Ammon's horn (tissue), 1 donor: ENCODE measurements around the gene ZNF423.

ENCODE experiments used
- DNase-seq: peaks from one replicate; pipeline ENCODE4 v3.0.0-alpha.2; 2016; ENCODE audit warnings: low spot score

The ZNF423 gene

GRCh38 chr16:49639739-49640431 is 216.0 kb downstream of the ZNF423 start:
- DNase-seq: peak; percentile 44

GRCh38 chr16:49638673-49639610 is 217.0 kb downstream of the ZNF423 start:
- DNase-seq: no peak

DNA sequence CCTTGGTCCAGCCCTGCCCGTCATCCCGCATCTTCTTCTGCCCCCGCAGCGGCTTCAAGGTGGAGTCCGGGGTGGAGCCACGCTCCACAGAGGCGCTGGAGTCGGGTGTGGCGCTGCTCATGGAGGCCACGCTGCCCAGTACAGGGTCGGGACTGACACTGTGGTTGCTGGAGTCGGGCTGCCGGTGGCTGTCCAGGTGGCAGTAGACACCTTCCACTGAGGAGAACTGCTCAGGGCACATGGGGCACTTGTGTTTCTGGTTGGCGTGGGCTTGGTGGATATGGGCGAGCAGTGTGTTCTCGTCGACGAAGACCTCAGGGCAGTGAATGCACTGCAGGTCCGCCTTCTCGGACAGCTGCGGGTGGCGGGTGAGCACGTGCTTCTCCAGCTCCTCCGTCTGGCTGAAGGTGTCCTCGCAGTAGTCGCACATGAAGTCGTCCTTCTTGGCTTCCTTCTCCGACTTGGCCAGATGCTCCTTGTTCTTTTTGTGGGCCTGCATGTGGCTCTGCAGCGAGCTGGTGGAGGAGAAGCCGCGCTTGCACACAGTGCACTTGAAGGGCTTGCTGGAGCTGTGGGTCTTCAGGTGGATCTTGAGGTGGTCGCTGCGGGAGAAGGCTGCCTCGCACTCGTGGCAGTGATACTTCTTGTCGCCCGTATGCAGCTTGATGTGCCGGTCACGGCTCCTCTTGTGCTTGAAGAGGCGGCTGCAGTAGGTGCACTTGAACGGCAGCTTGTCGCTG is 217.8 kb downstream of the ZNF423 start:
- DNase-seq: no peak

GRCh38 chr16:49637511-49637910 is 218.4 kb downstream of the ZNF423 start:
- DNase-seq: no peak

- DNase-seq: no peak
Observed at GRCh38 chr16:49636608-49637007, 219.3 kb downstream of the ZNF423 start.

DNA sequence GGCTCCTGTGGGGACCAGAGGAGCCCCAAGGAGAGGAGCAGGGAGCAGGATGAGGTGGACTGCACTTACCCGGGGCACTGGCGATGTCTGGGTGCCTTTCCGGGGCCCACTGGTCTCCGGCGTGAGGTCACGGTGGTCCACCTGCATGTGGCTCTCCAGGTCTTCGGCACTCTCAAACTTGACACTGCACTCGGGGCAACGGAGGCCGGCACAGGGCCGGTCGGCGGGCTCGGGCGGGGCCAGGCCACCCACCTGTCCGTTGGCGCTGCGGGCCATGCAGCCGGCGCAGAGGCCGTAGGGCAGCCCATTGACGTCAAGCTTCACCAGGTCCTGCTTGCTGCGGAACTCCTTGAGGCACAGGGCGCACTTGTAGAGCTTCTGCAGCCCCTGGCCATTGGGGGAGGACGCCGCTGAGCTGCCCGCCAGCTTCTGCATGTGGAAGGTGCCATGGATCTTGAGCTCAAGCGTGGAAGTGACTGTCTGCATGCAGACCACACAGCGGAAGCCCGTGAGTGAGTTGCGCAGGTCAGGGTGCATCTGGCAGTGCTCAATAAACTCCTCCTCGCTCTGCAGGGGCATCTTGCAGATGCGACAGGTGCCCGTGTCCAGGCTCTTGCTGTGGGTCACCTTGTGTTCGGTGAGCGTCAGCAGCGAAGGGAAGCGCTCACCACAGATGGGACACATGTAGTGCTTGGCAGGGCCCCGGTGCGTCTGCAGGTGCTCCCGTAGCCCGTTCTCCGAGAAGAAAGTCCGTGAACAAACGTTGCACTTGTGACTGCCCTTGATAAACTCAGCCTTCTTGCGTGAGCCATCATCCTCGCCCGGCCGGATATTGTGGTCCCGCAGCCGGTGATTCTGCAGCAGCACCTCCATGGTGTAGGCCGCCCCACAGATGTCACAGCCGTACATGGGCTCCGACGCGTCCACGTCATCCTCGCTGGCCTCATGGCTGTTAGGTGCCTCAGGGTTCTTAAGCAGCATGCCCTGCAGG is 220.0 kb downstream of the ZNF423 start:
- no peak for DNase-seq

- DNase-seq: no peak
Observed at GRCh38 chr16:49635009-49635350, 220.9 kb downstream of the ZNF423 start.

GRCh38 chr16:49634235-49635008 is 221.5 kb downstream of the ZNF423 start:
- no peak for DNase-seq

DNA sequence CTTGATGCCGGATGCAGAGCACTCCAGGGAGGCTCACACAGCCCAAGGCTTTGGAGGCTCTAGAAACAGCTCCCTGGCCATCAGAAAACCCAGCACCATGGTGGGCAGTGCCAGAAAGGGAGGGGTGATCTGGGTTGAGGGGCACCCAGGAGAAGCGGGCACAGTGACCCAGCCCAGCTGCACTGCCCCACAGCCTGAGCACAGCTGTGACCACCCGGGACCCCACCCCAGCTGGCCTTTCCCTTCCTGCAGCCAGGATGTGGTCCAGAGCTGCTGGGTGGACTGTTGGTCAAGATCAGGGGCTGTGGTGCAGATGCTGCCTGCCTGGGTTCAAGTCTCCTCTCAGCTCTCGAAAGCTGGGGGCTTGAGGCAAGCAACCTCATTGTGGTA is 223.1 kb downstream of the ZNF423 start:
- DNase-seq: no peak

DNA sequence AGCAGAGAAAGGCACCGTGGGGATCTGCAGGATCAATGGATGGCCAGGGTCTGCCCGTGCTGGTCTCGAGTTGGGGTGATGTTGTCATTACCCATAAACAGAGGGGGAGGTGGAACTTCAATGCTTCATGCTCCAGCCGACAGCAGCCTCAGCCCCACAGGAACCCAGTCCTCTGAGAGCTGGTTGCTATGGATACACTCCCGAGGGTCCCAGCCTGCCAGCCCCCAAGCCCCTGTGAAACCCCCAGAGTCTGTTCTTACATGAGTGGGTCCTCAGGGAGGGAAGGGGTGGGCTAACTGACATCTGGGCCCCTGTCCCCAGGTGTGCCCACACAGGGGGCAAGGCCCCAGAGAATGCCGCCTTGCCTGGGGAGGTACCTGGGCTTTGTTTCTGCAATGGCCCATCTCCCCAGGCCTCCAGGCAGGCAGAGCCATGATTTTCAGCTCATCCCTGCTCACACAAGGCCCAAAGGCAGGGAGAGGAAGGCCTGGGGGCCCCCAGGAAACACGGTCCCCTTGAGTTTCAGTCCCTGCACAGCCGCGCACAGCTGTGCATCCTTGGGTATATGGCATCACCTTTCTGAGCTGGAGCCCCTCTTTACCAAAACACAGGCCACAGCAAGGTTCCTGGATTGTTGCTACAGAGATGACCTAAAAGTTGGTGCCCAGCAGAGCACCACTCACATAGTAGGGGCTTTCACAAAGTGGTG is 223.7 kb downstream of the ZNF423 start:
- DNase-seq: no peak

- peak; percentile 42 for DNase-seq
Observed at GRCh38 chr16:49631187-49632041, 224.5 kb downstream of the ZNF423 start.

DNA sequence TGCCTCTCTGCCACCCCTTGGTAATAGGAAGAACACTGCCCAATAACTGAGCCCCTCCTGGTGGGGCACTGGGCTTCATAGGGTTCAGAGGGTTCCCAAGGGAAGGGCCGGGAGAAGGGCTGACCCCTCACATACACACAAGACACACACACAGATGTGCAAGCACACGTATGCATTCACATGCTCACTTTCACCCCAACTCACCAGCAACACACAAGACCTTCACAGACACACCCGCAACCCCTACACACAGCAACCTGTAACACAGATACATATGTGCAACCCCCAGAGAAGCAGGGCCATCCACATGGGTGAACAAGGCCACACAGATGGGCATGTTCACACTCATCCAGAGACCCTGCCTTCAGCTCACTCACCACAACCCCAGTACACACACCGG is 225.1 kb downstream of the ZNF423 start:
- DNase-seq: no peak

DNA sequence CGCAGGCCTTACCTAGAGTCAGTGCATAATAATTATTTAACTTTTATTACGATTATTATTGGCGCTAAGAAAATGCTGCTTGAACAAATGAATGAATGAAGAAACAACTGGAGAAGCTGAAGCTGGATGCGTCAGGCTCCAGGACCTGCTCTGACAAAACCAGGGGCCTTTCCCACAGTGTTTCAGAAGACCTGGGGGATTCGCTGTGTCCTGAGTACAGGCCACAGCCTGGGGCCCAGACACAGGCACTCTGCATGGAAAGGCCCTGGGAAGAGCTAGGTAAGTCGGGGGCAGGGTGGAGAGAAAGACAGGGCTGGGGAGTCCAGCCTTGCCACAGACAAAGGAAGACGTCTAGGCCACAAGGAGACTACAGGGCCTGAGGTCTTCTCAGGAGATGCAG is 226.1 kb downstream of the ZNF423 start:
- DNase-seq: no peak

DNA sequence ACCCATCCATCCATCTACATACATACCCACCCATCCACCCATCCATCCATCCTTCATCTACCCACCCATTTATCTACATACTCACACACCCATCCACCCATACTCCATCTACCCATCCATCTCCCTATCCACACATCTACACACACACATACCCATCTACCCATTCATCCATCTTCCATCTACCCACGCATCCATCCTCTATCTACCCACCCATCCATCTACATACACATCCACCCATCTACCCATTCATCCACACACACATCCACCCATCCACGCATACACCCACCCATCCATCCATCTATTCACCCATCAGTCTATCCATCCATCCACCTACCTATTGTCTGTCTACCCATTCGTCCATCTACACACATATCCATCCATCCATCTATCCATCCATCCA is 227.8 kb downstream of the ZNF423 start:
- DNase-seq: no peak

GRCh38 chr16:49625311-49626065 is 230.4 kb downstream of the ZNF423 start:
- no peak for DNase-seq

DNA sequence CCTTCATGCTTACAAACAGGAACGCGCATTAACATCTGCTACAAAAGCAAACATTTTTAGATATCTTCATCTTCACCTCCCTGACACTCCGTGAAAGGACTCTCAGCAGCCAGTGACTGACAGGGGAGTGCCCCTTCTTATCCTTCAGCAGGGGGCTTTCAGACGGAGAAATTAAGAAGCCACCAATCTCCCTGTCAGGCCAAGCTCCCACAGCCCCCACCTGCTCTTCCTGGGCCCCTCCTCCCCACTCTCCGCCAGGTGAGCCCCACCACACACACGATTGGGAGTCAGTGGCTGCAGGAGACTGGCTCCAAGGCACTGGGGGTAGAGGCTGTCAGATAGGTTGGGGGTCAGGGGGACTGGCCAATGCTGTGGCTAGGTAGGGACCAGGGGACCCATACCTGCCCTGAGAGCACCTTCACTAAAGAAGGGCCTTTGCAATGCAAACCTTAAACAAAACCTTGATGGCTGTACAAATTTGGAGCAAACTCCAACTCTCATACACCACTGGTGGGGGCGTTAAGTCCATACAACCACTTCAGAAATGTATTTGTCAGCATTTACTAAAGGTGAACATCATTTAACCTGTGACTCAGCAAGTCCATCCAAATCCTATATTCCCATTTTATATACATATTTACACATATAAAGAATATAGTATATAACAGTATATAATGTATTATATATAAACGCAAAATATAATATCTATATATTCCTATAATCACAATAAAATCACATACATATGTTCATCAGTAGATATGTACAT is 232.2 kb downstream of the ZNF423 start:
- no peak for DNase-seq
